NB4 (cell line): ENCODE measurements around the gene TGFBR3.

Experiments
- MYC ChIP-seq: IDR thresholded peaks from 2 replicates; pipeline ENCODE4 v1.6.1; 2011; ENCODE audit warnings: low read depth, low read length
- POLR2A ChIP-seq: IDR thresholded peaks from 2 replicates; pipeline ENCODE4 v1.6.1; 2011; ENCODE audit warnings: mild to moderate bottlenecking; ENCODE audit not compliant: insufficient read length; ENCODE audit errors: extremely low read depth
- TF ChIP-seq, protein P1 (sequence below): IDR thresholded peaks from one replicate; pipeline ENCODE4 v1.5.1; 2012; ENCODE audit warnings: low read depth, low read length
- TF ChIP-seq, protein P2 (sequence below): IDR thresholded peaks from 2 replicates; pipeline ENCODE4 v1.6.1; 2011; ENCODE audit warnings: low read depth, low read length

DNA sequence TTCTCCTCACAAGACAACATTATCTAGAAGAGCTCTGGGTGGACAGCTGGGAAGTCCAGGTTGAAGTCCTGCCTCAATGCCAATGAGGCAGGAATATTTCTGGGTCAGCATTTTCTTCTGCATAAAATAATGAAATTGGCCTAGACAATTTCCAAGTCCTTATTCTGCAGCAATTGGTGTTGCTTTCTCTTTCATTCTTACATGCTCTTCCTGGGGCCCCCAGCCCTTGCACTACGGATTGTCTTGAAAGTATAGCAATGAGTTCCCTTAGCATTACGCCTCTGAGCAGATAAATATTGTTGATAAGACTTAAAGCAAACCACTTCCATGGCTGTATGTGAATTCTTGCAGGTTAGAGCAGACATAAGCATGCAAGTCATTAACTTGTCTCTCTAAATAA lies 188.5 kb downstream of the TGFBR3 start:
- TF ChIP-seq POLR2A, result no peak
- no peak for TF ChIP-seq MYC
- TF ChIP-seq, protein P1, sequence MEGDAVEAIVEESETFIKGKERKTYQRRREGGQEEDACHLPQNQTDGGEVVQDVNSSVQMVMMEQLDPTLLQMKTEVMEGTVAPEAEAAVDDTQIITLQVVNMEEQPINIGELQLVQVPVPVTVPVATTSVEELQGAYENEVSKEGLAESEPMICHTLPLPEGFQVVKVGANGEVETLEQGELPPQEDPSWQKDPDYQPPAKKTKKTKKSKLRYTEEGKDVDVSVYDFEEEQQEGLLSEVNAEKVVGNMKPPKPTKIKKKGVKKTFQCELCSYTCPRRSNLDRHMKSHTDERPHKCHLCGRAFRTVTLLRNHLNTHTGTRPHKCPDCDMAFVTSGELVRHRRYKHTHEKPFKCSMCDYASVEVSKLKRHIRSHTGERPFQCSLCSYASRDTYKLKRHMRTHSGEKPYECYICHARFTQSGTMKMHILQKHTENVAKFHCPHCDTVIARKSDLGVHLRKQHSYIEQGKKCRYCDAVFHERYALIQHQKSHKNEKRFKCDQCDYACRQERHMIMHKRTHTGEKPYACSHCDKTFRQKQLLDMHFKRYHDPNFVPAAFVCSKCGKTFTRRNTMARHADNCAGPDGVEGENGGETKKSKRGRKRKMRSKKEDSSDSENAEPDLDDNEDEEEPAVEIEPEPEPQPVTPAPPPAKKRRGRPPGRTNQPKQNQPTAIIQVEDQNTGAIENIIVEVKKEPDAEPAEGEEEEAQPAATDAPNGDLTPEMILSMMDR, result no peak
- TF ChIP-seq, protein P2, sequence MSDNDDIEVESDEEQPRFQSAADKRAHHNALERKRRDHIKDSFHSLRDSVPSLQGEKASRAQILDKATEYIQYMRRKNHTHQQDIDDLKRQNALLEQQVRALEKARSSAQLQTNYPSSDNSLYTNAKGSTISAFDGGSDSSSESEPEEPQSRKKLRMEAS, result no peak
